Activated CD4-positive, alpha-beta T cell treated with anti-CD3 and anti-CD28 coated beads, Interleukin-2, amount 50 U/mL, for 4 hours (primary cell): ENCODE results near the gene NAT8L.

Experiments used
- DNase-seq, 2 experiments: peaks; one replicate each; pipeline ENCODE4 v3.0.0-alpha.2; 2020

Gene NAT8L

GRCh38 chr4:2096073-2096609 is 37.0 kb downstream of the NAT8L start:
- no peak for DNase-seq

GRCh38 chr4:2101346-2102044 is 42.4 kb downstream of the NAT8L start:
- no peak for DNase-seq

- no peak for DNase-seq
Observed at GRCh38 chr4:2102045-2102883, 43.1 kb downstream of the NAT8L start.

GRCh38 chr4:2103127-2103842 is 44.2 kb downstream of the NAT8L start:
- no peak for DNase-seq

- no peak for DNase-seq
Observed at GRCh38 chr4:2103843-2104547, 44.9 kb downstream of the NAT8L start.

- DNase-seq, result no peak
Observed at GRCh38 chr4:2104556-2105345, 45.6 kb downstream of the NAT8L start.

- no peak for DNase-seq
Observed at GRCh38 chr4:2105559-2105958, 46.4 kb downstream of the NAT8L start.

GRCh38 chr4:2116687-2117400 is 57.7 kb downstream of the NAT8L start:
- DNase-seq, result no peak
